ENCODE data around the gene PRDM16.

DNA sequence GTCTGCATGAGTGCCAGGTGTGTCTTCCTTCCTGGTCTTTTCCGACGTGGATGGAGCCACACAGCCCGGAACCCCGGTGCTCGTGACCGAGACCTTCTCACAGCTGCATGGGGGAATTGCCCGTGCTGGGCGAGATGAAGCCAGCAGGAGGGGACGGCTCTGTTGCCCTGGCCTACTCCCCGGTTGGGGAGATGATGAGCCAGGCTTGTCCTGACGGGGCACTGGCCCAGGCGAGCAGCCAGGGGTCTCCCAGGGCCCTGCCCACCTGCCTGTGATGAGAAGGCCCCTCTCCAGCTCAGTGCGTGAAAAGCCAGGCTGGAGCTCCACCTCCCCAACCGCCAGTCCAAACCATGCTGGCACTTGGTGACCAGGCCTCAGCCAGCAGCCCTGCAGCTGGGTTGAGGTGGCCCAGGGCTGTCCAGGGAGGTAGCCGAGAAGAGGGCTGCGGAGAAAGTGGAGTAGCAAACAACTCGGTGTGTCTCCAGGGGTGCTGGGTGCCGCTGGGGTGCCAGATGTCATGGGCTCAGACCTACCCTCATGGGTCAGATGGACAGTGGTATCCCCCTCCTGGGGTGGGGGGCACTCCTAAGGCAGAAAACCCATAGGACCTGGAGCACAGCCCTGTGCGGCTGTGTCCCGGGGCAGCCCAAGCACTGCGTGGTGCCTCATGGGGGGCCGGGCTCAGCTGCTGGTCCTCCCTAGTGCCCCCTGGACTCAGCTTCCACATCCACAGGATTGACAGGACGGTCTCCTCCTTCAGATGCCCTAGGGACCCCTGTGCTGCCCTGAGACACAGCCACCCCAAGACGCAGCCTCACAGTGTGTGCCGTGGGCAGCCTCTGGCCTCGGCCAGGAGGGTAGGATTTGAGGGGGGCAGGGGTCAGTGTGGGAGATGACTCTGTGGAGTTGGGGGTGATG lies 26.1 kb downstream of the PRDM16 start:
- TF ChIP-seq, protein P1, sequence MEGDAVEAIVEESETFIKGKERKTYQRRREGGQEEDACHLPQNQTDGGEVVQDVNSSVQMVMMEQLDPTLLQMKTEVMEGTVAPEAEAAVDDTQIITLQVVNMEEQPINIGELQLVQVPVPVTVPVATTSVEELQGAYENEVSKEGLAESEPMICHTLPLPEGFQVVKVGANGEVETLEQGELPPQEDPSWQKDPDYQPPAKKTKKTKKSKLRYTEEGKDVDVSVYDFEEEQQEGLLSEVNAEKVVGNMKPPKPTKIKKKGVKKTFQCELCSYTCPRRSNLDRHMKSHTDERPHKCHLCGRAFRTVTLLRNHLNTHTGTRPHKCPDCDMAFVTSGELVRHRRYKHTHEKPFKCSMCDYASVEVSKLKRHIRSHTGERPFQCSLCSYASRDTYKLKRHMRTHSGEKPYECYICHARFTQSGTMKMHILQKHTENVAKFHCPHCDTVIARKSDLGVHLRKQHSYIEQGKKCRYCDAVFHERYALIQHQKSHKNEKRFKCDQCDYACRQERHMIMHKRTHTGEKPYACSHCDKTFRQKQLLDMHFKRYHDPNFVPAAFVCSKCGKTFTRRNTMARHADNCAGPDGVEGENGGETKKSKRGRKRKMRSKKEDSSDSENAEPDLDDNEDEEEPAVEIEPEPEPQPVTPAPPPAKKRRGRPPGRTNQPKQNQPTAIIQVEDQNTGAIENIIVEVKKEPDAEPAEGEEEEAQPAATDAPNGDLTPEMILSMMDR (IDR thresholded peaks at IDR 0.05; ENCODE audit: control extremely low read depth in 1 of 3, insufficient read depth in 1 of 3, low read depth in 1 of 3, low read length in 3 of 3) = no peak
- TF ChIP-seq POLR2A (IDR thresholded peaks at IDR 0.05; ENCODE audit: control extremely low read depth in 1 of 2, low read depth in 2 of 2, low read length in 2 of 2) = no peak
- TF ChIP-seq JUND (IDR thresholded peaks at IDR 0.05; ENCODE audit: low read length) = no peak
- no peak for TF ChIP-seq KDM1A (IDR thresholded peaks at IDR 0.05; ENCODE audit: borderline replicate concordance, low read length)
- TF ChIP-seq SIN3A (conservative IDR thresholded peaks at IDR 0.05 in 1 of 2, IDR thresholded peaks at IDR 0.05 in 1 of 2; ENCODE audit: low read depth in 1 of 2, low read length in 2 of 2) = no peak
- TF ChIP-seq EZH2 (IDR thresholded peaks at IDR 0.05; ENCODE audit: low read depth, low read length, severe bottlenecking) = no peak
- TF ChIP-seq TAF1 (IDR thresholded peaks at IDR 0.05; ENCODE audit: low read depth, low read length) = no peak
- no peak for TF ChIP-seq POLR2AphosphoS5 (IDR thresholded peaks at IDR 0.05; ENCODE audit: low read depth, low read length)
- TF ChIP-seq, protein P2, sequence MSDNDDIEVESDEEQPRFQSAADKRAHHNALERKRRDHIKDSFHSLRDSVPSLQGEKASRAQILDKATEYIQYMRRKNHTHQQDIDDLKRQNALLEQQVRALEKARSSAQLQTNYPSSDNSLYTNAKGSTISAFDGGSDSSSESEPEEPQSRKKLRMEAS (IDR thresholded peaks at IDR 0.05) = no peak

Measured in H1 (cell line).